ENCODE measurements around the gene CA11. TPM values are rescaled to one million over a fixed set of nuclear protein-coding genes. Genes with fewer than 3 reads are reported as not detected.

CA11 gene
- total RNA-seq, 2 donors from 2014 or later = 4.7 to 4.9 TPM

DNA sequence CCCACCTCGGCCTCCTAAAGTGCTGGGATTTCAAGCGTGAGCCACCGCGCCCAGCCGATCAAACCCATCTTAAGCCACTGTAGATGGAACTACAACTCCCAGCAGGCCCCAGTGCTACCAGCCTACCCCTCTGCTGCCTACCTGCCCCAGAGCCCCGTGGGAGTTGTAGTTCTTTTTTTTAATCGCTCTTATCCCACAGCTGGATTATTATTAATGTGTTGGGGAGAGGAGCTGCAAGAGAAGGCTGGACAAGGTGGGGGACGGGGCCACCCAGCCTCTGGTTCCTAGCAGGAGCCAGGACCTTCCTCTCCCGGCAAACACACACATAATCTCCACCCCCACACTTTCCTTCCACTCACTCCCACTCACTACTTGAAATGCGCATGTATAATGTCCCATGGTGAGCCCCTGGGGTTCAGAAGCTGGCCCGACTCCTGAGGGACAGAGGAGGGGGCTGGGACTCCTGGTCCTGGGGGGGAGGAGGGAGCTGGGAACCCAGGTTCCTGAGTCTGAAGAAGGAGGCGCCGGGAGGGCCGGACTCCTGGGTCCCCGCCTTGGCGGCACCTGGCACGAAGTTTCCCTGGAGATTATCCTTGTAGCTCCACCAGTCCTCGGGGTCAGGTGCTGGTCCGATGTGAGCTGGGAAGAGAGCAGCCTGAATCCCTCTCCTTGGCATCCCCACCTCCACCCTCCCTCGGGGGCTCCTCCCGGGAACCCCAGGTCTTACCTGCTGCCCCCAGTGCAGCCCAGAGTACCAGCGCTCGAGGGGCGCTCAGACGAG lies 958 bp downstream of the CA11 start:
- H3K27ac Mint-ChIP-seq = peak overlapping the region; percentile 76 to 89
- H3K9me3 Mint-ChIP-seq = no peaks in the 10 kb centered on the region

GRCh38 chr19:48644355-48644754 lies 1.6 kb downstream of the CA11 start:
- DNase-seq (ENCODE audit: low spot score) = no peak
- H3K4me1 Mint-ChIP-seq (ENCODE audit: low read depth in 2 of 2) = peaks cover 25 to 33% of the 10 kb centered on the region in 2 donors

More for the DNA sequence above, 958 bp downstream of the CA11 start:
- Mint-ChIP-seq H3K36me3 (no peaks in the 10 kb centered on the region), H3K27me3 (no peaks in the 10 kb centered on the region), H3K4me1 (ENCODE audit: low read depth in 2 of 2) (peaks cover 29 to 33% of the 10 kb centered on the region in 2 donors), H3K4me3 (peak overlapping the region; percentile 97)
- DNase-seq (ENCODE audit: low spot score) (peak; percentile 83), ATAC-seq (peak; percentile 78 to 85)

DNA sequence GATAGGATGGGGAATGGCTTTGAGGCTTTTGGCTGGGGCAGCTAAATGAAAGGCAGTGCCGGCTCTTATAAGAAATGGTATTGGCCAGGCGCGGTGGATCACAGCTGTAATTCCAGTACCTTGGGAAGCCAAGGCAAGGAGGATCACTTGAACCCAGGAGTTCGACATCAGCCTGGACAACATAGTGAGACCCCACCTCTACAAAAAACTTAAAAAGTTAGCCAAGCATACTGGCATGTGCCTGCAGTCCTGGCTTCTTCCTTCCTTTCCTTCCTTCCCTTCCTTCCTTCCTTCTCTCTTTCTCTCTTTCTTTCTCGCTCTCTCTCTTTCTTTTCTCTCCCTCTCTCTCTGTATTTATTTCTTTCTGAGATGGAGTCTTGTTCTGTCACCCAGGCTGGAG lies 3.1 kb downstream of the CA11 start:
- Mint-ChIP-seq H3K36me3 (no peaks in the 10 kb centered on the region), H3K27ac (no peak overlapping the region), H3K4me3 (no peak overlapping the region), H3K27me3 (no peaks in the 10 kb centered on the region), H3K9me3 (peaks cover 5% of the 10 kb centered on the region), H3K4me1 (ENCODE audit: low read depth in 2 of 2) (peaks cover 35 to 38% of the 10 kb centered on the region in 2 donors)
- no peak for DNase-seq (ENCODE audit: low spot score)
- ATAC-seq = no peak

More at GRCh38 chr19:48644355-48644754, 1.6 kb downstream of the CA11 start:
- H3K27ac Mint-ChIP-seq = peak overlapping the region in 1 of 2 donors; percentile 89
- no peak for ATAC-seq
- H3K4me3 Mint-ChIP-seq = no peak overlapping the region
- H3K36me3 Mint-ChIP-seq = no peaks in the 10 kb centered on the region
- H3K9me3 Mint-ChIP-seq = no peaks in the 10 kb centered on the region
- H3K27me3 Mint-ChIP-seq = no peaks in the 10 kb centered on the region

GRCh38 chr19:48641850-48642249 lies 4.1 kb downstream of the CA11 start:
- DNase-seq (ENCODE audit: low spot score) = no peak
- H3K36me3 Mint-ChIP-seq = no peaks in the 10 kb centered on the region
- H3K27ac Mint-ChIP-seq = no peak overlapping the region
- peaks cover 5% of the 10 kb centered on the region for H3K9me3 Mint-ChIP-seq
- peaks cover 35 to 37% of the 10 kb centered on the region in 2 donors for H3K4me1 Mint-ChIP-seq (ENCODE audit: low read depth in 2 of 2)
- no peak overlapping the region for H3K4me3 Mint-ChIP-seq
- ATAC-seq = no peak
- no peaks in the 10 kb centered on the region for H3K27me3 Mint-ChIP-seq

- Mint-ChIP-seq H3K27ac (peak overlapping the region; percentile 94 to 99), H3K9me3 (peaks cover 5% of the 10 kb centered on the region), H3K36me3 (no peaks in the 10 kb centered on the region), H3K4me3 (peak overlapping the region; percentile 6), H3K4me1 (ENCODE audit: low read depth in 2 of 2) (peaks cover 27 to 30% of the 10 kb centered on the region in 2 donors), H3K27me3 (no peaks in the 10 kb centered on the region)
- ATAC-seq (no peak), DNase-seq (ENCODE audit: low spot score) (no peak)
These were observed 6.3 kb downstream of the CA11 start for GRCh38 chr19:48639483-48640375.

DNA sequence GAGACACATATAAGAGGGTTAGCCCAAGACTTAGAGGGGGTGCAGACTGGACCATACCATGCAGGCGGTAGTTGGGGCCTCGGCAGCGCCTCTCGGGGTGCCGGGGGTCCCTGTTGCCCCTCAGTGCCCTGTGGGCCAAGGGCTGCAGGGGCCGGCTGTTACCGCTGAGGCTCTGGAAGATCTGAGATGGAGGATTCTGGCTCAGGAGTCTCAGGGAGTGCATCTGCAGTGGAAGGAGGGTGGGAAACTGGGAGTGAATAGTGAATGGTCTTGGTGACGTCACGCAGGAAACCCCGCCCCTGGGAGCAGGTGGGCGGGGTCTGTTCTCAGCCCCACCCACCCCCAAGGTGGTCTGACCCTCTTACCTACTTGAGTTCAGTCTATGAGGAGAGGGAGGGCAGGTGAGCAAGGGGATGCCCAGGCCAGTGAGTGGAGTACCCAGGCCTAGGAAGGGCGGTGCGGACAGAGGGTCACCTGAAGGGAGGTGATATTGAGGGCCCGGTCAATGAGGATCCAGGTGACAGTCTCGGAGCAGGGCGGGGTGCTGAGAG lies 7.1 kb downstream of the CA11 start:
- H3K27ac Mint-ChIP-seq = peak overlapping the region; percentile 94 to 99
- peak overlapping the region; percentile 81 for H3K4me3 Mint-ChIP-seq
- no peaks in the 10 kb centered on the region for H3K27me3 Mint-ChIP-seq
- DNase-seq (ENCODE audit: low spot score) (no peak), ATAC-seq (no peak)
- no peaks in the 10 kb centered on the region for H3K36me3 Mint-ChIP-seq
- peaks cover 5% of the 10 kb centered on the region for H3K9me3 Mint-ChIP-seq
- peaks cover 35 to 36% of the 10 kb centered on the region in 2 donors for H3K4me1 Mint-ChIP-seq (ENCODE audit: low read depth in 2 of 2)

- Mint-ChIP-seq H3K4me3 (peak overlapping the region; percentile 81), H3K9me3 (peaks cover 5% of the 10 kb centered on the region), H3K4me1 (ENCODE audit: low read depth in 2 of 2) (peaks cover 35 to 38% of the 10 kb centered on the region in 2 donors), H3K27me3 (no peaks in the 10 kb centered on the region), H3K36me3 (no peaks in the 10 kb centered on the region), H3K27ac (peak overlapping the region; percentile 94 to 99)
- DNase-seq (ENCODE audit: low spot score) (peak; percentile 87), ATAC-seq (peak; percentile 57 to 64)
These were observed 7.8 kb downstream of the CA11 start for GRCh38 chr19:48637948-48638830.

GRCh38 chr19:48637449-48637947 lies 8.5 kb downstream of the CA11 start:
- Mint-ChIP-seq H3K27ac (peak overlapping the region; percentile 94 to 99), H3K4me1 (ENCODE audit: low read depth in 2 of 2) (peaks cover 35 to 39% of the 10 kb centered on the region in 2 donors), H3K4me3 (peak overlapping the region; percentile 81), H3K9me3 (peaks cover 5% of the 10 kb centered on the region), H3K27me3 (no peaks in the 10 kb centered on the region), H3K36me3 (no peaks in the 10 kb centered on the region)
- peak; percentile 86 to 90 for ATAC-seq
- DNase-seq (ENCODE audit: low spot score) = peak; percentile 99

GRCh38 chr19:48636859-48637448 lies 9.0 kb downstream of the CA11 start, which contains the start of gene DBP:
DBP (minus strand) TSS chr19:48637379; CDS start chr19:48636994, 385 bp downstream.
- no peaks in the 10 kb centered on the region for H3K27me3 Mint-ChIP-seq
- no peaks in the 10 kb centered on the region for H3K36me3 Mint-ChIP-seq
- DNase-seq (ENCODE audit: low spot score) (no peak), ATAC-seq (no peak)
- H3K27ac Mint-ChIP-seq = peak within 1 kb of the TSS; percentile 94 to 99
- peaks cover 35 to 42% of the 10 kb centered on the region in 2 donors for H3K4me1 Mint-ChIP-seq (ENCODE audit: low read depth in 2 of 2)
- H3K9me3 Mint-ChIP-seq = peaks cover 5% of the 10 kb centered on the region
- peak within 1 kb of the TSS; percentile 81 for H3K4me3 Mint-ChIP-seq

DNA sequence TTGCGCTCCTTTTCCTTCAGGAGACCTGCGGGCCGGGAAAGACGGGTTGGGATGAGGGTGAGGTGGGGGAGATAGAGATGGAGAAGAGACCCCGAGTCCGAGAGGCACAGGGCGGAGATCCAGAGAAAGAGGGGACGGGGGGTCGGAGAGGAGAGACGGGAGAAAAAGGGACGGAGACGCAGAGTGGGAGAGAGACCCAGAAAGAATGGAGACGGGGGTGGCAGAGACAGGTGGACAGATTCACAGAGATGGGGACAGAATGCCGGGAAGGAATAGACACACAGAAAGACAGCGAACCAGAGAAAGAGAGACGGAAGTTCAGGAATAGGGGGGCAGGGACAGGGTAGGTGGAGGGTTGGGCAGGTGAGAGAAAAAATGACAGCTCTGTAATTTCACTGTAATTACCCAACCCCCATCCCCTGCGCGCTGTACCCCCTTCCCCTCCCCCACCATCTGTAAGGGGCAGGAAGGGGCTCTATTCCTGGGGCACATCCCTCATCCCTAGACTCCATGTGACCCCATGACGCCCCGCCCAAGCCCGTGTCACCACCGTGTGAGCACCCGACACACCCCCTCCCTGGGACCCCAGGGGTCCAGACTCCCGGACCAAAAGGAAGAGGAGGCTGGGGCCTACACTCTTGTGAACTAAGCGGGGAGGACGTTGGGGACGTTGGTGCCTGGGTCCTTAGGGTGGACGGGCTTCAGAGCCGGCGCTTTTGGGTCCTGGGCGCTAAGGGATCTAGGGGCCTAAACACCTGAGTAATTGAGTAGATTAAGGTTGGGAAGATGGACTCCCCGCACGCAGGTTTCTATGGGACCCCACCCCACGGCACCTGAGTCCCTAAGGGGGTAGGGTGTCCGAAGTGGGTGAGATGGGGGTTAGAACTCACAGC lies 9.8 kb downstream of the CA11 start:
- Mint-ChIP-seq H3K4me1 (ENCODE audit: low read depth in 2 of 2) (peaks cover 35 to 42% of the 10 kb centered on the region in 2 donors), H3K9me3 (peaks cover 5% of the 10 kb centered on the region), H3K4me3 (peak overlapping the region; percentile 81), H3K27ac (peak overlapping the region; percentile 71 to 83), H3K27me3 (no peaks in the 10 kb centered on the region), H3K36me3 (no peaks in the 10 kb centered on the region)
- ATAC-seq (no peak), DNase-seq (ENCODE audit: low spot score) (no peak)

DNA sequence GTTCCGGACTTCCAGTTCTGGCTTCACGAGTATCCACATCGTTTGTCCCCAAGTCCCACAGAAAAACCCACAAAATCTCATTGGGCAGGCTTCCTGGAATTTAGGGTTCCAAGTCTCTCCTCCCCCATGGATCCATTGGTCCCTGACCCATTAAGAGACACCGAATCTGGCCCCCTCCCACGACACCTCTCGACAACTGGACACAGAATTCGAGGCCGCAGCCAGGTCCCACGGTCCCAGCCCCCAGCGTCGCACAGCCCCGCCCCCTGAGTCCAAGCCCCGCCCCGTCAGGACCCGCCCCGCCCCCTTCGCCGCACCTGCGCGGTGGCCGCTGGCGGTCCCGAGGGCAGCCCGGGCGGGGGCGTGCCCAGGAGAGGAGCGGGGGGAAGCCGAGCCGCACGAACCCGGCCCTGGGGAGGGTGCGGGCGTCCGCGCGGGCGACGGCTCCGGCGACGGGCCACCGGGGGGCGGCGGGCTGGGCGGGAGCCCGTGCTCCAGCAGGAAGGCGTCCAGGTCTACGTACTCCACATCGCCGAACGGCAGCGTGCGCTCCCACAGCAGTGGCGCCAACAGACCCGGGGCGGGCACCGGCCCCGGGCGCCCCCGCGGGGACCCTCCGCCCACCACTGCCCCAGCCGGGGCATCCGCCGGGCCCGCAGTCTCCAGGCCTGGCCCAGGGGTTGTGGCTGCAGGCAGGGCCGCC lies 10.6 kb downstream of the CA11 start:
- peak; percentile 40 to 62 for ATAC-seq
- Mint-ChIP-seq H3K9me3 (peaks cover 5% of the 10 kb centered on the region), H3K36me3 (no peaks in the 10 kb centered on the region), H3K27ac (peak overlapping the region; percentile 71 to 83), H3K4me1 (ENCODE audit: low read depth in 2 of 2) (peaks cover 35 to 42% of the 10 kb centered on the region in 2 donors), H3K4me3 (peak overlapping the region; percentile 81), H3K27me3 (no peaks in the 10 kb centered on the region)
- peak; percentile 84 for DNase-seq (ENCODE audit: low spot score)

Measured in natural killer cell treated with Interleukin-12 subunit alpha and Interleukin-12 subunit beta and Interleukin-15 and Interleukin-18, amount 100 ng/mL, for 72 hours (primary cell).